ENCODE measurements around the gene SPP1. TPM values are rescaled to one million over a fixed set of nuclear protein-coding genes. Genes with fewer than 3 reads are reported as not detected.

Gene SPP1
- total RNA-seq, 2 donors from 2014 or later: 0.31 to 8.8 TPM

DNA sequence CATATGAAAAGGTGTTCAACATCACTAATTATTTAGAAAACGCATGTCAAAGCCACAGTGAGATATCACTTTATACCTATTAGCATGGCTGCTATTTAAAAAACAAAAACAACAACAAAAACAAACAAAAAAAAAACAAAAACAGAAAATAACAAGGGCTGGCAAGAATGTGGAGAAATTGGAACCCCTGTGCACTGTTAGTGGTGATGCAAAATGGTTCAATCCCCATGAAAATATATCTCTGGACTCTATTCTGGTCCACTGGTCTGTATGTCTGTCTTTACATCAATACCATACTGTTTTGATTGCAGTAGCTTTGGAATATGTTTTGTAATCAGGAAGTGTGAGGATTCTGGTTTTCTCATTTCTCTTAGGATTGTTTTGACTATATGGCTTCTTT is 43.6 kb upstream of the SPP1 start:
- H3K4me3 Mint-ChIP-seq: no peak overlapping the region
- peaks cover 38% of the 10 kb centered on the region for H3K36me3 Mint-ChIP-seq (ENCODE audit: low read depth)
- peaks cover 9% of the 10 kb centered on the region for H3K9me3 Mint-ChIP-seq
- 89% methylated on average over 1 of the region's 1 CpG; no CpG with 5 or more reads in 1 of the 2 experiments for WGBS, 2 experiments (ENCODE audit: insufficient coverage in 1 of 2, insufficient read length in 1 of 2)
- H3K4me1 ChIP-seq (ENCODE audit: control insufficient read depth, insufficient read depth, low read length): no peaks in the 10 kb centered on the region
- H3K4me3 ChIP-seq (ENCODE audit: low read length): no peak overlapping the region
- TF ChIP-seq, protein P1, sequence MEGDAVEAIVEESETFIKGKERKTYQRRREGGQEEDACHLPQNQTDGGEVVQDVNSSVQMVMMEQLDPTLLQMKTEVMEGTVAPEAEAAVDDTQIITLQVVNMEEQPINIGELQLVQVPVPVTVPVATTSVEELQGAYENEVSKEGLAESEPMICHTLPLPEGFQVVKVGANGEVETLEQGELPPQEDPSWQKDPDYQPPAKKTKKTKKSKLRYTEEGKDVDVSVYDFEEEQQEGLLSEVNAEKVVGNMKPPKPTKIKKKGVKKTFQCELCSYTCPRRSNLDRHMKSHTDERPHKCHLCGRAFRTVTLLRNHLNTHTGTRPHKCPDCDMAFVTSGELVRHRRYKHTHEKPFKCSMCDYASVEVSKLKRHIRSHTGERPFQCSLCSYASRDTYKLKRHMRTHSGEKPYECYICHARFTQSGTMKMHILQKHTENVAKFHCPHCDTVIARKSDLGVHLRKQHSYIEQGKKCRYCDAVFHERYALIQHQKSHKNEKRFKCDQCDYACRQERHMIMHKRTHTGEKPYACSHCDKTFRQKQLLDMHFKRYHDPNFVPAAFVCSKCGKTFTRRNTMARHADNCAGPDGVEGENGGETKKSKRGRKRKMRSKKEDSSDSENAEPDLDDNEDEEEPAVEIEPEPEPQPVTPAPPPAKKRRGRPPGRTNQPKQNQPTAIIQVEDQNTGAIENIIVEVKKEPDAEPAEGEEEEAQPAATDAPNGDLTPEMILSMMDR (conservative IDR thresholded peaks at IDR 0.05): no peak
- no peak overlapping the region for H3K9ac ChIP-seq (ENCODE audit: extremely low read depth, low read length, poor library complexity, severe bottlenecking)
- no peak overlapping the region for H3K27ac ChIP-seq (ENCODE audit: low read depth, low read length)
- H3K27me3 ChIP-seq (ENCODE audit: control insufficient read depth, insufficient read depth, low read length, poor library complexity, severe bottlenecking): no peaks in the 10 kb centered on the region
- DNase-seq: no peak
- H3K36me3 ChIP-seq (ENCODE audit: control insufficient read depth, insufficient read depth, low read length): peaks cover 49% of the 10 kb centered on the region
- peaks cover 15% of the 10 kb centered on the region for H3K9me3 ChIP-seq (ENCODE audit: control insufficient read depth, low read length)
- H3K27me3 Mint-ChIP-seq (ENCODE audit: insufficient read depth): no peaks in the 10 kb centered on the region
- H3K4me1 Mint-ChIP-seq: peaks cover 26% of the 10 kb centered on the region
- no peak overlapping the region for H3K27ac Mint-ChIP-seq

DNA sequence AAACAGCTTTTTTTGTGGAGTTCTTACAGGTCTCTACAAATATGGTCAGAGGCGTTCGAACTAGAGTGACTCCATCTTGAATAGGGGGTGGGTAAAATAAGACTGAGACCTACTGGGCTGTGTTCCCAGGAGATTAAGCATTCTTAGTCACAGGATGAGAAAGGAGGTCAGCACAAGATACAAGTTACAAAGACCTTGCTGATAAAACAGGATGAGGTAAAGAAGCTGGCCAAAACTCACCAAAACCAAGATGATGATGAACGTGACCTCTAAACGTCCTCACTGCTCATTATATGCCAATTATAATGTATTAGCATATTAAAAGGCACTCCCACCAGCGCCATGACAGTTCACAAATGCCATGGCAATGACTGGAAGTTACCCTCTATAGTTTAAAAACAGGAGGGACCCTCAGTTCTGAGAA is 42.8 kb upstream of the SPP1 start:
- TF ChIP-seq, protein P1 (conservative IDR thresholded peaks at IDR 0.05): no peak
- peak overlapping the region; percentile 67 for H3K27ac Mint-ChIP-seq
- H3K9me3 Mint-ChIP-seq: peaks cover 9% of the 10 kb centered on the region
- no peaks in the 10 kb centered on the region for H3K4me1 ChIP-seq (ENCODE audit: control insufficient read depth, insufficient read depth, low read length)
- peaks cover 49% of the 10 kb centered on the region for H3K36me3 ChIP-seq (ENCODE audit: control insufficient read depth, insufficient read depth, low read length)
- H3K27ac ChIP-seq (ENCODE audit: low read depth, low read length): no peak overlapping the region
- no peak overlapping the region for H3K4me3 ChIP-seq (ENCODE audit: low read length)
- no peak overlapping the region for H3K9ac ChIP-seq (ENCODE audit: extremely low read depth, low read length, poor library complexity, severe bottlenecking)
- peaks cover 15% of the 10 kb centered on the region for H3K9me3 ChIP-seq (ENCODE audit: control insufficient read depth, low read length)
- peaks cover 38% of the 10 kb centered on the region for H3K36me3 Mint-ChIP-seq (ENCODE audit: low read depth)
- peak; percentile 74 for DNase-seq
- H3K27me3 Mint-ChIP-seq (ENCODE audit: insufficient read depth): peaks cover under 1% of the 10 kb centered on the region
- WGBS, 2 experiments (ENCODE audit: insufficient coverage in 1 of 2, insufficient read length in 1 of 2): 54 to 100% methylated on average over 2 to 5 of the region's 5 CpGs
- no peak overlapping the region for H3K4me3 Mint-ChIP-seq
- H3K27me3 ChIP-seq (ENCODE audit: control insufficient read depth, insufficient read depth, low read length, poor library complexity, severe bottlenecking): no peaks in the 10 kb centered on the region
- H3K4me1 Mint-ChIP-seq: peaks cover 21% of the 10 kb centered on the region

GRCh38 chr4:87933337-87933736 is 42.2 kb upstream of the SPP1 start:
- 73% methylated on average over 1 of the region's 1 CpG; no CpG with 5 or more reads in 1 of the 2 experiments for WGBS, 2 experiments (ENCODE audit: insufficient coverage in 1 of 2, insufficient read length in 1 of 2)
- DNase-seq: no peak
- Mint-ChIP-seq H3K36me3 (ENCODE audit: low read depth) (peaks cover 38% of the 10 kb centered on the region), H3K27ac (peak overlapping the region; percentile 67), H3K4me1 (peaks cover 20% of the 10 kb centered on the region), H3K27me3 (ENCODE audit: insufficient read depth) (peaks cover 2% of the 10 kb centered on the region), H3K9me3 (peaks cover 9% of the 10 kb centered on the region), H3K4me3 (no peak overlapping the region)
- Histone ChIP-seq H3K4me3 (ENCODE audit: low read length) (no peak overlapping the region), H3K27ac (ENCODE audit: low read depth, low read length) (no peak overlapping the region), H3K27me3 (ENCODE audit: control insufficient read depth, insufficient read depth, low read length, poor library complexity, severe bottlenecking) (no peaks in the 10 kb centered on the region), H3K9me3 (ENCODE audit: control insufficient read depth, low read length) (peaks cover 15% of the 10 kb centered on the region), H3K36me3 (ENCODE audit: control insufficient read depth, insufficient read depth, low read length) (peaks cover 48% of the 10 kb centered on the region), H3K9ac (ENCODE audit: extremely low read depth, low read length, poor library complexity, severe bottlenecking) (no peak overlapping the region), H3K4me1 (ENCODE audit: control insufficient read depth, insufficient read depth, low read length) (no peaks in the 10 kb centered on the region)
- TF ChIP-seq, protein P1 (conservative IDR thresholded peaks at IDR 0.05): no peak

Data from endodermal cell (in vitro differentiated cells).